Umbilical cord (tissue), 2 donors: ENCODE data around the gene EIF3J. TPM values are rescaled to one million over a fixed set of nuclear protein-coding genes. Genes with fewer than 3 reads are reported as not detected.
"Not testable (repeated sequence)": the region's sequence is repeated elsewhere in the genome, so short reads cannot be mapped to it uniquely, and the experiment has no call there.

ENCODE experiments used
- DNase-seq: peaks from one replicate; pipeline ENCODE4 v3.0.0-alpha.2; 2015; ENCODE audit warnings: low spot score
- total RNA-seq: library from RNA; depleted of rRNA; stranded (reverse); fragments of >200 nt; gene quantifications from one replicate; pipeline ENCODE4 v1.2.3, GENCODE V29; 2014; ENCODE audit warnings: low replicate concordance; ENCODE audit not compliant: insufficient read depth

The EIF3J gene
- 31.8 TPM for total RNA-seq

- DNase-seq, result peak; percentile 98
Observed at GRCh38 chr15:44536962-44537734, at the start of gene EIF3J. TSS of gene EIF3J (plus strand) at chr15:44537147. CDS start at chr15:44537195, 48 bp downstream.

- no peak for DNase-seq
Observed at GRCh38 chr15:44489464-44489863, 47.5 kb upstream of the EIF3J start.

GRCh38 chr15:44490622-44491021, 46.3 kb upstream of the EIF3J start:
- no peak for DNase-seq

- no peak for DNase-seq
Observed at GRCh38 chr15:44492040-44492439, 44.9 kb upstream of the EIF3J start.

- no peak for DNase-seq
Observed at GRCh38 chr15:44492672-44493071, 44.3 kb upstream of the EIF3J start.

- DNase-seq, result no peak
Observed at GRCh38 chr15:44495562-44495961, 41.4 kb upstream of the EIF3J start.

GRCh38 chr15:44500555-44500954, 36.4 kb upstream of the EIF3J start:
- no peak for DNase-seq

GRCh38 chr15:44501768-44502366, 35.1 kb upstream of the EIF3J start:
- DNase-seq, result peak; percentile 29

GRCh38 chr15:44516436-44516835, 20.5 kb upstream of the EIF3J start:
- no peak for DNase-seq

- DNase-seq, result no peak
Observed at GRCh38 chr15:44519537-44519936, 17.4 kb upstream of the EIF3J start.

- DNase-seq, result no peak
Observed at GRCh38 chr15:44525018-44525417, 11.9 kb upstream of the EIF3J start.

- no peak for DNase-seq
Observed at GRCh38 chr15:44527241-44527640, 9.7 kb upstream of the EIF3J start.

GRCh38 chr15:44529864-44530604, 6.9 kb upstream of the EIF3J start:
- no peak for DNase-seq

GRCh38 chr15:44530653-44531052, 6.3 kb upstream of the EIF3J start:
- DNase-seq, result no peak

- DNase-seq, result not testable (repeated sequence)
Observed at GRCh38 chr15:44532275-44532674, 4.7 kb upstream of the EIF3J start.

GRCh38 chr15:44532689-44533088, 4.3 kb upstream of the EIF3J start:
- DNase-seq, result no peak

GRCh38 chr15:44535092-44535491, 1.9 kb upstream of the EIF3J start:
- DNase-seq, result no peak

- DNase-seq, result no peak
Observed at GRCh38 chr15:44535523-44536301, 1.2 kb upstream of the EIF3J start.

- DNase-seq, result peak; percentile 92
Observed at GRCh38 chr15:44536302-44536961, 515 bp upstream of the EIF3J start.

GRCh38 chr15:44537735-44538240, 841 bp downstream of the EIF3J start:
- DNase-seq, result peak; percentile 43
